Esophagus muscularis mucosa (tissue), 3 donors: ENCODE measurements around the gene SEMA6A.

Source experiments
- POLR2A ChIP-seq: fragments of 450-650 bp; IDR thresholded peaks from one replicate; pipeline ENCODE4 v1.6.1; 2017; ENCODE audit warnings: antibody characterized with exemption, moderate library complexity, mild to moderate bottlenecking, low read depth
- TF ChIP-seq, protein P1 (sequence below), 3 experiments: fragments of 200-600 bp in 2 of 3; fragments of 450-650 bp in 1 of 3; sonication (generic) in 2 of 3; IDR thresholded peaks; one replicate each; pipeline ENCODE4 v1.5.1; 2017 to 2019; ENCODE audit warnings: antibody characterized with exemption in 3 of 3, mild to moderate bottlenecking in 2 of 3, moderate library complexity in 1 of 3

DNA sequence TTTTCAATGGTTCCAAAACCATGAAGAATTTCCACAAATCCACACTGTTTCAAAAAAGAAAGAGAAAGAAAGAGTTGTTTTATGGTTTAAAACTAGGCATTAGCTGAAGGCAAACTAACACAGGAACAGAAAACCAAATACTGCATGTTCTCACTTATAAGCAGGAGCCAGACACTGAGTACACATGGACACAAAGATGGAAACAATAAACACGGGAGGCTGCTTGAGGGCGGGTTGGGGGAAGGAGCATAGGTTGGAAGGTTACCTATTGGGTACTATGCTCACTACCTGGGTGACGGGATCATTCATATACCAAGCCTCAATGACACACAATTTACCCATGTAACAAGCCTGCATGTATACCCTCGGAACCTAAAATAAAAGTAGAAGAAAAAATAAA is 45.0 kb downstream of the SEMA6A start:
- TF ChIP-seq, protein P1, sequence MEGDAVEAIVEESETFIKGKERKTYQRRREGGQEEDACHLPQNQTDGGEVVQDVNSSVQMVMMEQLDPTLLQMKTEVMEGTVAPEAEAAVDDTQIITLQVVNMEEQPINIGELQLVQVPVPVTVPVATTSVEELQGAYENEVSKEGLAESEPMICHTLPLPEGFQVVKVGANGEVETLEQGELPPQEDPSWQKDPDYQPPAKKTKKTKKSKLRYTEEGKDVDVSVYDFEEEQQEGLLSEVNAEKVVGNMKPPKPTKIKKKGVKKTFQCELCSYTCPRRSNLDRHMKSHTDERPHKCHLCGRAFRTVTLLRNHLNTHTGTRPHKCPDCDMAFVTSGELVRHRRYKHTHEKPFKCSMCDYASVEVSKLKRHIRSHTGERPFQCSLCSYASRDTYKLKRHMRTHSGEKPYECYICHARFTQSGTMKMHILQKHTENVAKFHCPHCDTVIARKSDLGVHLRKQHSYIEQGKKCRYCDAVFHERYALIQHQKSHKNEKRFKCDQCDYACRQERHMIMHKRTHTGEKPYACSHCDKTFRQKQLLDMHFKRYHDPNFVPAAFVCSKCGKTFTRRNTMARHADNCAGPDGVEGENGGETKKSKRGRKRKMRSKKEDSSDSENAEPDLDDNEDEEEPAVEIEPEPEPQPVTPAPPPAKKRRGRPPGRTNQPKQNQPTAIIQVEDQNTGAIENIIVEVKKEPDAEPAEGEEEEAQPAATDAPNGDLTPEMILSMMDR (IDR thresholded peaks at IDR 0.05): no peak
- no peak for TF ChIP-seq POLR2A
